GM18499 (cell line): ENCODE data around the gene PAQR6.

Experiments
- ATAC-seq: cut with Tn5 transposase; IDR thresholded peaks from one replicate; pipeline ENCODE4 v1.9.1; 2021; ENCODE audit warnings: moderate number of reproducible peaks; ENCODE audit not compliant: insufficient read depth, unreplicated experiment

The PAQR6 gene

DNA sequence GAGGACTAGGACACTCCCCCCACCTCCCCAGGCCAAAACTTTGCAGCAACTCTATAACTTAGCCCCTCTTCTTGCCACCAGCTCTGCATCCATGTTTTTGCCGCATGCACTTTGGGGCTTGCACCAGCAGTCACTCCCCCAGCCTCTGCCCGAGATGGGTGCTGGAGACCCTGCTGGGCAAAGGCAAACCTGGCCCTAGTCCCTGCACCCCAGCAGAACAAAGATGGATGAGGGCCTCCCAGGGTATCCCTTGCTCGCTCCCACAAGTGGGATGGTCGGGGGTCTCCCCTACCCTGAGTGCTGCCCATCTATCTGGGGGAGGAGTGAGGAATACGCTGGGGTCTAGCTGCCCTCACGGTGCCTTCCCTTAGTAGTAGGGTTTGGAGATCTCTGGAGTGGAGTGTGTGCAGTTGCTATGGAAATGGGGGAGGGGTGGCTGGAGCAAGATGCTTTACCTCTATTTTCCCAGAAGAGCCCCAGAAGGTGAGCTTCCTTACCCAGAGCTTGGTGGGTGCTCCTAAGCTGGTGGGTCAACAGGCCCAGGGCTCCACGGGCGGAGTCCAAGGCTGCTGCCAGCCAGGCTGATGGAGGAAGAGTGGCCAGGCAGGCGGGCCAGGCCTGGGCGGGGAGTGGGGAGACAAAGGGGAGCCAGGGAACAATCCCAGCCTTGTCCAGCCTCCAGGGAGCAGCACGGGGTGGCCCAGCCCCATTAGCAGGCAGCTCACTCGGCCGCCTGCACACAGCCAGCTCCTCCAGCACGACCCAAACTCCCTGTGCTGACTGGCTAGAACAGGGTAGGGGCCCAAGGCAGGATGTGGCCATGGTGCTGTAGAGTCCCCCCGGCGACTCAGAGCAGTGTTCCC lies at the start of gene PAQR6:
TSS of gene PAQR6 (minus strand) at position 597 of the 863 bp plus-strand sequence. CDS start 1,325 bp downstream, outside the sequence.
- ATAC-seq, result no peak

DNA sequence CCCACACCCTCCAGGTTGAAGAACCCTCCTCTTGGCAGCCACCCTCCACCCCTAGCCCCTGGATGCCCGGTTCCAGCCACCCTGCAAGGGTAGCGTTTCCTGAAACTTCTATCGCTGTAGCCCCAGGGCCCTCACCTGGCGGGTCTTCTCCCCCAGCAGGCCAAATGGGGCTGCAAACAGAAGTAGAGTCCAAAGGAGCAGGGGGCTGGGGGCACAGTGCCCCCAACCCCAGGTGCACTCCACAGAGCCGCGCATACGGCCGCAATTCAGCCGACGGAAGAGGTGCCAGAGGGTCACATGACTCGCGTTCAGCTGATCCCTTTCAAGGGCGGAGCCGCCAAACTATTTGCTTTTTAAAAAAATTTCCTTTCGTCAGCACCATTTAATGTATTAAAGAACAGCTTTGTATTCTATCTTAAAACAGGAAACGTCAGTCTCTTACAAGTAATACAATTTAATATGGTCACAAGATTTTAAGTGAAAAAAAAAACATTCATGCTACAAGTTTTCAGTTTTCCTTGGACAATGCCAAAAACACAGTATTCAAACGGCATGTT lies 47.6 kb upstream of the PAQR6 start, which contains the start of gene GLMP:
TSS of gene GLMP (minus strand) at position 289 of the 557 bp plus-strand sequence. CDS start at position 255, 34 bp downstream.
- no peak for ATAC-seq

- no peak for ATAC-seq
These were observed 46.0 kb upstream of the PAQR6 start for GRCh38 chr1:156293895-156294294.

- no peak for ATAC-seq
These were observed 45.2 kb upstream of the PAQR6 start for GRCh38 chr1:156293098-156293434.

- ATAC-seq, result no peak
These were observed 43.6 kb upstream of the PAQR6 start for GRCh38 chr1:156291226-156292061.

- ATAC-seq, result no peak
These were observed 42.0 kb upstream of the PAQR6 start for GRCh38 chr1:156289857-156290256.

DNA sequence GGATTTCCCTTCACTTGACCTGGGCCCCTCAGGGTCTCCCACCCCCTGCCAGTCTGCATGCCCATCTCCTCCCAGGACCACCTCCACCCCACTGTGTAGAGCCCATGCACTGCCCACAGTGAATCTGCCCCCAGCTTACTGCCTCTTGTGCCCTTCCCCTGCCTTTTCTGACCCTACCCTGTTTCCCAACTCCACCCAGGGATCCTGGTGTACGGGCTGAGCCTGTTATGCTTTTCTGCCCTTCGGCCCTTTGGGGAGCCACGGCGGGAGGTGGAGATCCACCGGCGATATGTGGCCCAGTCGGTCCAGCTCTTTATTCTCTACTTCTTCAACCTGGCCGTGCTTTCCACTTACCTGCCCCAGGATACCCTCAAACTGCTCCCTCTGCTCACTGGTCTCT lies 38.2 kb upstream of the PAQR6 start:
- ATAC-seq, result no peak

GRCh38 chr1:156285437-156285836 lies 37.6 kb upstream of the PAQR6 start:
- ATAC-seq, result no peak

GRCh38 chr1:156284757-156285156 lies 36.9 kb upstream of the PAQR6 start:
- ATAC-seq, result no peak

GRCh38 chr1:156284112-156284511 lies 36.3 kb upstream of the PAQR6 start, which contains the start of gene TMEM79:
Gene TMEM79, plus strand, starts transcription at chr1:156284325. Its CDS starts 902 bp downstream, at chr1:156285227.
- ATAC-seq, result no peak

DNA sequence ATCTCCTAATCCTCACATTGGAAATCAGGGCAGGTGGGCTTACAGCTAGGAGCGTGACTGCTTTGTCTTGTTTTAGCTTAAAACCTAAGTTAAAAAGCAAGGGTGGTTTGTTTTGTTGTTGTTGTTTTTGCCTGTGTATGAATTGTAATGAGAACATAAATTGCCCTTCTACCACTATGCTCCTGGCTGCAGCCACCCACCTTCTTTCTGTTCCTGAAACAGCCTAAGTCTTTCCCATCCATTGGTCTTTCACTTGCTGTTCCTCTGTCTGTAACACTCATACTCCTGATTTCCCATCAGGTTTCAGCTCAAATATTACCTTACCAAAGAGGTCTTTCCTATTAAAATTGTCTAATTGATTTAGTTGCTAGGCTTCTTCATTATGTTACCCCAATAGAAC lies 35.7 kb upstream of the PAQR6 start:
- no peak for ATAC-seq

- ATAC-seq, result peak; percentile 43
These were observed 34.8 kb upstream of the PAQR6 start, which contains the start of gene SMG5 for GRCh38 chr1:156282479-156283222. Gene SMG5, minus strand, starts transcription at chr1:156282825. Its CDS starts 145 bp downstream, at chr1:156282680.

- ATAC-seq, result no peak
These were observed 34.0 kb upstream of the PAQR6 start for GRCh38 chr1:156281693-156282478.

- no peak for ATAC-seq
These were observed 33.4 kb upstream of the PAQR6 start for GRCh38 chr1:156281281-156281680.

DNA sequence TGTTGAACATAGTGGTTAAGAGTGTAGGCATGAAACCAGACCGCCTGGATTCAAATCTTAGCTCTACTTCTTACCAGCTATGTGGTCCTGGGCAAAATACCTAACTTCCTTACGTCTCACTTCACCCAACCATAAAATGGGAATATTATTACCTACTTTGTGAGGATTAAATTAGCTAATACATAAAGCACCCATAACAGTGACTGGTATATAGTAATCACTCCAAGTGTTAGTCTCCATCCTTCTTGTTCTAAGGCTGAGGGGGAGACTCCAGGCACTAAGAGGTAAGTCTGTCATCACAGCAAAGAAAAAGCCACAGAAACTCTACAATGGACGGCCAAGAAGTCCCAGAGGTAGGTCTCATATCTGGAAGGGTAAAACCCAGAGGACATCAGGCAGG lies 32.0 kb upstream of the PAQR6 start:
- no peak for ATAC-seq

GRCh38 chr1:156276966-156277381 lies 29.1 kb upstream of the PAQR6 start:
- ATAC-seq, result no peak

DNA sequence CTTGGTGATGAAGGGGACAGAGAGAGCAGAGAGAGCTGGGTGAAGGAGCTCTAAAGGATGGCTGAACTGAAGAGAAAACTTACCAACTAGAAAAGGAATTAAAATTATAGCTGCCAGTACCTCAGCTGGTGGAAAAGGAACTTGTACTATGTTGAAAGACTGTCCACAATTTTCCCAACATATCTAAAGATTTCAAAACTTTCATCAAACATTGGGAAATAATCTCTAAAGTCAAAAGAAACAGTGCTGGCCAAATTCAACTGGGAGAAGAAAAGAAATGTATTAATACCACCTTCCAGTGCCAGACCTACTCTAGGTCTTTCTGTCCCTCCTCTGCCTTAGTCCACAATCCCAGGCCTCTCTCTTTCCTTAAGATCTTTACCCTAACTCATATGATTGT lies 28.7 kb upstream of the PAQR6 start:
- no peak for ATAC-seq

DNA sequence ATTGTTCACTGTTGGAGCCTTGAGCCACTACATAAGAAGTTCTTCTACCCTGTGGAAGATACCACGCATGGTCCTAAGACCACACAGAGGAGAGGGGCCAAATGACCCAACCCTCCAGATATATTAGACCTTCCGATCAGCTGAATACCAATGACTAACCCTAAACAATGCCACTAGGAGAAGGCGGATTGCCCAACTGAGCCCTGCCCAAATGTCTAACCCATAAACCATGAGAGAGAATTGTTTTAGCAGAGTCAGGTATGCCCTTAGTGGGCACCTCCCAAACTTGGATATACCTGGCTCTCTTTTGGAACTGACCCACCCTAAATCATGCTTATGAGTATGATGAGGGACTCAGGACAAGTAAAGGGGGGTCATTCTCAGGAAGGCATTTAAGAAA lies 22.5 kb upstream of the PAQR6 start:
- ATAC-seq, result no peak

DNA sequence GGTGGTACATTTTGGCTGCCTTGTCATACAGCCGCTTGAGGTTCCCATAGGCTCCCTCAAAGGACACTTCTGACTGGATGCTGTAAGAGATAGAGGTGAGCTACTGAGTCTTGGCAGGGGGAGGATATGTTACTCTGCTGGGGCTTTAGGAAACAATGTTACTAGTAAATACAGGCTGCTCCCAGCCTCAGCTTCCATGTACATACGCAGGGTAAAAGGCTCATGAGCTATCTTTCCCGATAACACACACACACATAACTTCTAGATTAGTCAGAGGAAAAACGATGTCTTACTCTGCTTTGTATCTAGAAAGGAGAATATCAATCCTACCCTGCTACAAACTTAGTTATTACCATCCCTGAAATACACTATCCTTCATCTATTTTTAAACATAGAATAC lies 20.5 kb upstream of the PAQR6 start:
- ATAC-seq, result no peak
